T47D (cell line): ENCODE measurements around the gene CGREF1.

Experiments
- DNase-seq, 2 experiments: peaks; one replicate each; pipeline versions ENCODE4 v3.0.0 to v3.0.0-alpha.2; 2011 to 2012; ENCODE audit warnings: low read depth in 1 of 2, low spot score in 1 of 2
- JUND ChIP-seq: IDR thresholded peaks from 2 replicates; pipeline ENCODE4 v1.6.1; 2012; ENCODE audit warnings: low read depth
- in situ Hi-C: cut with HindIII; loops from 2 replicates; pipeline ENCODE4 v1.10.0; 2016; ENCODE audit warnings: low sequenced_read_pairs, low pct_unique_long_range_greater_than_20kb

Gene CGREF1

DNA sequence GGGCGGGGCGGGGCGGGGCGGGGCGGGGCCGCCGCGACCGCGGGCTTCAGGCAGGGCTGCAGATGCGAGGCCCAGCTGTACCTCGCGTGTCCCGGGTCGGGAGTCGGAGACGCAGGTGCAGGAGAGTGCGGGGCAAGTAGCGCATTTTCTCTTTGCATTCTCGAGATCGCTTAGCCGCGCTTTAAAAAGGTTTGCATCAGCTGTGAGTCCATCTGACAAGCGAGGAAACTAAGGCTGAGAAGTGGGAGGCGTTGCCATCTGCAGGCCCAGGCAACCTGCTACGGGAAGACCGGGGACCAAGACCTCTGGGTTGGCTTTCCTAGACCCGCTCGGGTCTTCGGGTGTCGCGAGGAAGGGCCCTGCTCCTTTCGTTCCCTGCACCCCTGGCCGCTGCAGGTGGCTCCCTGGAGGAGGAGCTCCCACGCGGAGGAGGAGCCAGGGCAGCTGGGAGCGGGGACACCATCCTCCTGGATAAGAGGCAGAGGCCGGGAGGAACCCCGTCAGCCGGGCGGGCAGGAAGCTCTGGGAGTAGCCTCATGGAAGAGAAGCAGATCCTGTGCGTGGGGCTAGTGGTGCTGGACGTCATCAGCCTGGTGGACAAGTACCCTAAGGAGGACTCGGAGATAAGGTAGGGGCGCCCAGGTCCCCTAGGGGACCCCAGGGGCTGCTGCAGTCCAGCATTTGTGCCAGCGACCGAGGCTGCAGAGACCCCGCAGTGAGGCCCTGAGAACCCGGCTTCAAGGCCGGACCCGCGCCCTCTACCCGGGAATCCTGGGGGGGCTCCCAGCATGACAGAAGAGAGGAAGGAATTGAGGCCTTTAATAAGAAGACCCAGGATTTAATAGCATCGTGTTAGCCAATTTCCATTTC is 32.0 kb downstream of the CGREF1 start, which contains the start of gene KHK:
TSS of gene KHK (plus strand) at position 49 of the 870 bp plus-strand sequence. CDS start at position 537, 488 bp downstream.
- in situ Hi-C loops = no loop called here
- DNase-seq = peak; percentile 44 to 69
- TF ChIP-seq JUND = no peak

DNA sequence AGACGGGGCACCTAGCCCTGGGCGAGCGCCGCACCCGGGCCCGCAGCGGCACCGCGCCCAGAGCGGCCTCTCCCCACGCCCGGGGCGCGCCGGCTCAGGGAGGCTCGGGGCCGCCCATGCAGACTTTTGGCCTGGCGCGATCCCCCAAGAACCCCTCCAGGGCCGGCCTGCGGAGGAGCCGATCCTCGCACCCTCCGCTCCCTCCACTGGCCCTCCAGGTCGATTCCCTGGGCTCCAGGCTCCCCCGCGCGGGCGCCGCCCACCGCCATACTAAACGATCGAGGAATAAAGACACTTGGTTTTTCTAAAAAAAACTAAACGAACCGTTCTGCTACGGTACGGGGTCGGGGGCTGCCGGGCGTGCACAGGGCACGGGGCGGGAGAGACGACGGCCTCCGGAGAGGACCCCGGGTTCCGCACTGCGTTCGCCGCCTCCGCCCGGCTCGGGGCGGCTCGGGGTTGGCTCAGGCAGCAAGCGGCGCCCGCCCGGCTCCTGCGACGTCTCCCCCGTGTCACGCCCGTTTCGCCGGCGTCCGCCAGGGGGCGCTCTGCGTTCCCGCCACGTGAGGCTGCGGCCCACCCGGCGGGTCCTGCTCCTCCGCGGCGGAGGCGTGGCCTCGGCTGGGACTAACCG is 32.7 kb downstream of the CGREF1 start:
- in situ Hi-C loops = no loop called here
- peak; percentile 91 to 93 for DNase-seq
- TF ChIP-seq JUND = no peak

- TF ChIP-seq JUND = no peak
- DNase-seq = peak; percentile 55 to 64
- in situ Hi-C loops = no loop called here
These were observed 33.2 kb downstream of the CGREF1 start for GRCh38 chr2:27085673-27086089.

GRCh38 chr2:27085062-27085672 is 33.8 kb downstream of the CGREF1 start:
- no peak for DNase-seq
- no peak for TF ChIP-seq JUND
- in situ Hi-C loops = no loop called here

DNA sequence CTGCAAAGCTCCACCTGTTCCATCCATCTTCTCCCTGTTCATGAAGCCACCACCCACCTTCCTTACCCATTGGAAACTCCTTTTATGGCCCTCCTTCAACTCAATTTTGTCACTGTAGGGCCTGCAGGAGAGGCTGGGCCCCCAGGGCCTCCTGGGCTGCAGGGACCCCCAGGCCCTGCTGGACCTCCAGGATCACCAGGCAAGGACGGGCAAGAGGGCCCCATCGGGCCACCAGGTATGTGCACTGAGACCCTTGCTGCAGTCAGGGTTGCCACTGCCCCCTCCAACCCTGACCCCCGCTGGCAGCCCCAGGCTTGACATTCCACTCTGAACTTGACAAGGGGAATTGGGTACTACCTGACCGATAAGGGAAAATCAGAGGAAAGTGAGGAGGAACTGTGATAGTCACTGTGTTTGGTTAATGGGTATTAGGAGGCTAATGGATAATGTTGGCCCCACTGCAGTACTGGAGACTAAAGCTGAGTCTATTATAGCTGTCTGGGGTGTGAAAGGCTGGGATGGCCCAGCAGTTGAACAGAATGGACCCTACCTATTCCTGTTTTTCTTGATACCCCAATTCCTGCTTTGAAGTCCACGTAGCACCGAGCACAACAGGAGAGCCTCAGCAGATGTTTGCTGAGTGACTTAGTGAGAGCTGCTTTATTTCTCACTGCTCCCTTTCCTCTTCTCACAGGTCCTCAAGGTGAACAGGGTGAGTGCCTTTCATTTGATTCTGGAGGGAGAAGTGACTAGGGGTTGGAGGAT is 34.4 kb downstream of the CGREF1 start:
- in situ Hi-C loops = no loop called here
- TF ChIP-seq JUND = no peak

DNA sequence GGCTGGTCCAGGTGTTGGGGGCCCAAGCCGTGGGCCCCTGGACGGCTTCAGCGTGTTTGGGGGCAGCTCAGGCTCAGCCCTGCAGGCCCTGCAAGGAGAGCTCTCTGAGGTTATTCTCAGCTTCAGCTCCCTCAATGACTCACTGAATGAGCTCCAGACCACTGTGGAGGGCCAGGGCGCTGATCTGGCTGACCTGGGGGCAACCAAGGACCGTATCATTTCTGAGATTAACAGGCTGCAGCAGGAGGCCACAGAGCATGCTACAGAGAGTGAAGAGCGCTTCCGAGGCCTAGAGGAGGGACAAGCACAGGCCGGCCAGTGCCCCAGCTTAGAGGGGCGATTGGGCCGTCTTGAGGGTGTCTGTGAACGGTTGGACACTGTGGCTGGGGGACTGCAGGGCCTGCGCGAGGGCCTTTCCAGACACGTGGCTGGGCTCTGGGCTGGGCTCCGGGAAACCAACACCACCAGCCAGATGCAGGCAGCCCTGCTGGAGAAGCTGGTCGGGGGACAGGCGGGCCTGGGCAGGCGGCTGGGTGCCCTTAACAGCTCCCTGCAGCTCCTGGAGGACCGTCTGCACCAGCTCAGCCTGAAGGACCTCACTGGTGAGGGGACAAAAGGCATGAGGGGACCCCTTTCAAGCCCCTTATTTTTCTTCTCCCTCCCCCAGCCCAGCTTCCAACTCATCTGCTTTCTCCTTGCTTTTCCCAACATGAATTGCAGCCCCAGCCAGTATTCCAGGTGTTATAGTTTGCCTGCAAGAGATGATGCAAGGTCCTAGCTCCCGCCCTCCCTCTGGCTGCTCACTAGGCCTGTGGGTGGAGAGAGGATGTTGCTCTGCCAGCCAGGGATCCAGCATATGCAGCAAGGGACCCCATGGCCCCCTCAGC is 35.3 kb downstream of the CGREF1 start:
- DNase-seq = no peak
- TF ChIP-seq JUND = no peak
- in situ Hi-C loops = no loop called here

More for the DNA sequence above, 34.4 kb downstream of the CGREF1 start:
- no peak for DNase-seq

DNA sequence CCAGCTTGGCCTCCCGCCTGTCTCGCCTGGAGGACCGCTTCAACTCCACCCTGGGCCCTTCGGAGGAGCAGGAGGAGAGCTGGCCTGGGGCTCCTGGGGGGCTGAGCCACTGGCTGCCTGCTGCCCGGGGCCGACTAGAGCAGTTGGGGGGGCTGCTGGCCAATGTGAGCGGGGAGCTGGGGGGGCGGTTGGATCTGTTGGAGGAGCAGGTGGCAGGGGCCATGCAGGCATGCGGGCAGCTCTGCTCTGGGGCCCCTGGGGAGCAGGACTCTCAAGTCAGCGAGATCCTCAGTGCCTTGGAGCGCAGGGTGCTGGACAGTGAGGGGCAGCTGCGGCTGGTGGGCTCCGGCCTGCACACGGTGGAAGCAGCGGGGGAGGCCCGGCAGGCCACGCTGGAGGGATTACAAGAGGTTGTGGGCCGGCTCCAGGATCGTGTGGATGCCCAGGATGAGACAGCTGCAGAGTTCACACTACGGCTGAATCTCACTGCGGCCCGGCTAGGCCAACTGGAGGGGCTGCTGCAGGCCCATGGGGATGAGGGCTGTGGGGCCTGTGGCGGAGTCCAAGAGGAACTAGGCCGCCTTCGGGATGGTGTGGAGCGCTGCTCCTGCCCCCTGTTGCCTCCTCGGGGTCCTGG is 36.0 kb downstream of the CGREF1 start:
- TF ChIP-seq JUND = no peak
- in situ Hi-C loops = no loop called here
- no peak for DNase-seq

- in situ Hi-C loops = no loop called here
- no peak for DNase-seq
These were observed 36.8 kb downstream of the CGREF1 start for GRCh38 chr2:27081984-27082772.

GRCh38 chr2:27080603-27080936 is 38.4 kb downstream of the CGREF1 start:
- no peak for TF ChIP-seq JUND
- DNase-seq = no peak
- in situ Hi-C loops = no loop called here

More at GRCh38 chr2:27081984-27082772, 36.8 kb downstream of the CGREF1 start:
- no peak for TF ChIP-seq JUND

DNA sequence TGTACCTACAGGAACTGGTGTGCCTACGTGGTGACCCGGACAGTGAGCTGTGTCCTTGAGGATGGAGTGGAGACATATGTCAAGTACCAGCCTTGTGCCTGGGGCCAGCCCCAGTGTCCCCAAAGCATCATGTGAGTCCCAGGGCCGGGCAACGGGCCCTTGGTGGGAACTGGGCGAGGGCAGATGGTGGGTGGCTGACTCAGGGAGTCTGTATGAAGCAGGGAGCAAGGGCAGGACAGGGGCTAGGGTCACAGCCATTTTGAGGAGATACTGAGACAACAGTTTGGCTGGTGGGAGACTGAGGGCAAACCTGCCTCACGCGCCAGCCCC is 38.8 kb downstream of the CGREF1 start:
- in situ Hi-C loops = no loop called here
- DNase-seq = no peak
- no peak for TF ChIP-seq JUND
